K562 treated with DMSO at 1 percent for 4 hours (cell line): Measurements from ENCODE around the gene TAS2R20. TPM values are rescaled to one million over a fixed set of nuclear protein-coding genes. Genes with fewer than 3 reads are reported as not detected.

Source experiments
- total RNA-seq: library from RNA; unstranded; fragments of 300-600 nt; gene quantifications from 2 replicates; pipeline ENCODE4 v1.2.3, GENCODE V29; 2022; ENCODE audit not compliant: insufficient read depth

Gene TAS2R20, protein sequence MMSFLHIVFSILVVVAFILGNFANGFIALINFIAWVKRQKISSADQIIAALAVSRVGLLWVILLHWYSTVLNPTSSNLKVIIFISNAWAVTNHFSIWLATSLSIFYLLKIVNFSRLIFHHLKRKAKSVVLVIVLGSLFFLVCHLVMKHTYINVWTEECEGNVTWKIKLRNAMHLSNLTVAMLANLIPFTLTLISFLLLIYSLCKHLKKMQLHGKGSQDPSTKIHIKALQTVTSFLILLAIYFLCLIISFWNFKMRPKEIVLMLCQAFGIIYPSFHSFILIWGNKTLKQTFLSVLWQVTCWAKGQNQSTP
- total RNA-seq: not detected in 2 replicates

DNA sequence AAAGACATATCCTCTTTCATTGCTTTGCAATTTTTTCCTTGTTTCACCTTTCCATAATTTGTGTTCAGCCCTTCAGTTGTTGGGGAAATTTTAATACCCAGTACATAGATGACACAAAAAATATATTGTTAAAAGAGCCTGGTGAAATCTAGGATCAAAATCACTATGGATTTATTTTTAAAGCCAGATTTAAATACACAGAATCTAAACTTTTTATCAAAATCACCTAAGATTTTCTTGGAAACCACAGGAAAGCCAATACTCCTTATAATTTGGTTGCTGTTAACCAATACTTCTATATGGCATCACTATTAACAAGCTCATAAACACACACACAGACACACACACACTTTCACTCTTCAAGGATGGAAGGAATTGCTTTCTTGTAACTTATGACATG lies at the start of gene TAS2R20:
Gene TAS2R20, minus strand, starts transcription at position 101 of the 400 bp plus-strand sequence. CDS start 429 bp downstream, outside the sequence.

DNA sequence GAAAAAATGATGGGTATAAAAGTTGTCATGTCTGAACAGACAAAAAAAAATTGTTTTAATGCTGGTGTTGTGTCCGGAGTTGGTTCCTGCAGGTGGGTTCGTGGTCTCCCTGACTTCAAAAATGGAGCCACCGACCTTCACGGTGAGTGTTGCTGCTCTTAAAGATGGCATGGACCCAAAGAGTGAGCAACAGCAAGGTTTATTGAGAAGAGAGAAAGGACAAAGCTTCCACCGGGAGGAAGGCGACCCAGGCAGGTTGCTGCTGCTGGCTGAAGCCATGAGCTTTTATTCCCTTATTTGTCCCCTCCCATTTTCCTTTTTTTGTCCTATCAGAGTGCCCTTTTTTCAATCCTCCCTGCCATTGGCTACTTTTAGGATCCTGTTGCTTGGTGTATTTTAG lies 33.2 kb upstream of the TAS2R20 start, which contains the start of gene TAS2R31:
Gene TAS2R31, minus strand, starts transcription at position 101 of the 400 bp plus-strand sequence. Its CDS starts 72 bp downstream, at position 29.

DNA sequence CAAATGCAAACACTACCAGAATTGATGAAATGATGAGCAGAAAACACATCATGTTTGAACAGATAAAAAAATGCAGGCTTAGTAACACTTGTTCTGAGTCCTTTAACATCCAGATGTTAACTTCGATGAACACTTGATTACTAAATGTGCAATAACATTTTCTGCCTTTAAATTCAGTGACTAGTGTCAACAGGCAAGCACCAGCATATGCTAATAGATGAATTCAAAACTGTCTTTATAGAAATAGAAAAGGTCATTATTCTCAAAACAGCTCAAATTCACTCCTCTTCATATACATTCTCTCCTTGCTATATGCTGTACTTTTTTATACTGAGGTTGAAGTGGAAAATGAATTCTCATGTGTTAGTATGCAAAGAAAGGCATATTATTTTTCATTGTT lies 24.4 kb upstream of the TAS2R20 start, which contains the start of gene TAS2R19:
Gene TAS2R19, minus strand, starts transcription at position 101 of the 400 bp plus-strand sequence. Its CDS starts 49 bp downstream, at position 52.

DNA sequence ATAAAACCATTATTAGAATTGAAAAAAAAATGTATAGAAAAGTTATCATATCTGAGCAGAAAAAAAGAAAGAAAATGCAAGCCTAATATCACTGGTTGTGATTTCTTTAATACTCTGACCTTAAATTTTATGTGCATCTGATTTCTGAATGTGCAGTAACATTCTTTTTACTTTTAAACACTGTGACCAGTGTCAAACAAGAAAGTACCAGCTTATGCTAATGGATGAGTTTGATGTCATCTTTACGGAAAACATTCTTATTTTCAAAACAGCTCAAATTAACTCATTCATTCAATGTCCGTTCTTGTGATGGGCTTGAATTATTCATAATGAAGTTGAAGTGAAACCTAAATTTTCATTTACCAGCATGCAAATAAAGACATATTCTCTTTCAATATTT lies 11.3 kb downstream of the TAS2R20 start, which contains the start of gene TAS2R50:
Gene TAS2R50, minus strand, starts transcription at position 101 of the 400 bp plus-strand sequence. Its CDS starts 52 bp downstream, at position 49.

Other genes with a start within 250 kb of the TAS2R20 start
- gene TAS2R7, start 195.7 kb downstream of the TAS2R20 start, total RNA-seq: not detected in 2 replicates
- not detected in 2 replicates for gene TAS2R8, start 191.0 kb downstream of the TAS2R20 start, total RNA-seq
- gene TAS2R9, start 188.1 kb downstream of the TAS2R20 start, total RNA-seq: not detected in 2 replicates
- gene TAS2R10, start 171.9 kb downstream of the TAS2R20 start, total RNA-seq: not detected in 2 replicates
- not detected in 2 replicates for gene PRR4, start 148.8 kb downstream of the TAS2R20 start, total RNA-seq
- not detected in 2 replicates for gene PRH1, start 114.0 kb downstream of the TAS2R20 start, total RNA-seq
- not detected in 2 replicates for gene TAS2R13, start 88.7 kb downstream of the TAS2R20 start, total RNA-seq
- not detected in 2 replicates for gene PRH2, start 69.1 kb downstream of the TAS2R20 start, total RNA-seq
- 1.5 TPM in 1 of 2 replicates, not detected in the other for gene TAS2R14, start 59.0 kb downstream of the TAS2R20 start, total RNA-seq
- gene TAS2R50, start 11.4 kb downstream of the TAS2R20 start, total RNA-seq: not detected in 2 replicates
- not detected in 2 replicates for gene TAS2R19, start 24.3 kb upstream of the TAS2R20 start, total RNA-seq
- gene TAS2R31, start 33.1 kb upstream of the TAS2R20 start, total RNA-seq: not detected in 2 replicates
- gene TAS2R46, start 64.0 kb upstream of the TAS2R20 start, total RNA-seq: not detected in 2 replicates
- not detected in 2 replicates for gene TAS2R43, start 94.0 kb upstream of the TAS2R20 start, total RNA-seq
- gene TAS2R30, start 136.3 kb upstream of the TAS2R20 start, total RNA-seq: not detected in 2 replicates
- gene SMIM10L1, start 172.9 kb upstream of the TAS2R20 start, total RNA-seq: 7.2 and 8.4 TPM in 2 replicates
- not detected in 2 replicates for gene TAS2R42, start 188.6 kb upstream of the TAS2R20 start, total RNA-seq